AG04450 (cell line): ENCODE results near the gene ID2. TPM values are rescaled to one million over a fixed set of nuclear protein-coding genes. Genes with fewer than 3 reads are reported as not detected.

Experiments used
- CTCF ChIA-PET: fragments of 300-600, 350-600 bp; formaldehyde crosslinking; extraction: SDS; loops from one replicate; lab custom pipeline; 2022; ENCODE audit warnings: antibody characterized with exemption, inconsistent platforms; lab: Charles Lee
- POLR2A ChIA-PET: fragments of 350-600 bp; formaldehyde crosslinking; extraction: SDS; loops from one replicate; lab custom pipeline; 2021; ENCODE audit warnings: antibody characterized with exemption, inconsistent platforms; lab: Yijun Ruan, JAX
- DNase-seq: peaks from one replicate; pipeline ENCODE4 v3.0.0-alpha.2; 2011; ENCODE audit warnings: low read depth, low spot score
- H3K27ac ChIP-seq: one replicate; pipeline ENCODE4 v1.5.1; 2012; ENCODE audit warnings: low read depth, low read length, control low read depth
- H3K27me3 ChIP-seq: one replicate; pipeline ENCODE4 v1.6.0; 2012; ENCODE audit warnings: low read length; ENCODE audit not compliant: control insufficient read depth, insufficient read depth
- H3K4me3 ChIP-seq: 2 replicates; pipeline ENCODE4 v1.5.1; 2011; ENCODE audit warnings: mild to moderate bottlenecking, low read depth, low read length, control low read depth
- H3K9me3 ChIP-seq: 2 replicates; pipeline ENCODE4 v1.5.1; 2012; ENCODE audit warnings: low read length; ENCODE audit not compliant: control insufficient read depth, insufficient read depth
- CTCF ChIP-seq: IDR thresholded peaks from 2 replicates; pipeline ENCODE4 v1.5.1; 2011; ENCODE audit warnings: low read depth, low read length, control low read depth, inconsistent platforms
- polyA minus RNA-seq: library from RNA; depleted of rRNA, polyadenylated mRNA; stranded (reverse); fragments of >200 nt; gene quantifications from 2 replicates; pipeline ENCODE4 v1.2.3, GENCODE V29; 2011; rRNA and poly(A)+ RNA removed
- polyA plus RNA-seq: library from polyadenylated mRNA; depleted of rRNA; stranded (reverse); fragments of >200 nt; gene quantifications from 2 replicates; pipeline ENCODE4 v1.2.3, GENCODE V29; 2011; rRNA removed

ID2 gene
- 74.3 and 74.5 TPM in 2 replicates for polyA plus RNA-seq
- polyA minus RNA-seq, result 57.8 and 78.4 TPM in 2 replicates

- Histone ChIP-seq H3K4me3 (peak within 1 kb of the TSS; percentile 86), H3K9me3 (no peaks in the 10 kb centered on the region), H3K27me3 (no peaks in the 10 kb centered on the region), H3K27ac (peak within 1 kb of the TSS; percentile 85)
- DNase-seq, result peak; percentile 98
- TF ChIP-seq CTCF, result 0 out of 2 replicates have a peak, but pooled peaks have one; percentile 8
- CTCF ChIA-PET, result interaction anchor here (0.7 to 3.6 kb wide), 4 partner anchors 8 to 1254 kb away, joined by 3 to 19 read pairs (median 3); no protein-coding TSS in a partner anchor
- POLR2A ChIA-PET, result interaction anchor here (0.6 to 5.0 kb wide), 62 partner anchors 11 to 1254 kb away, joined by 3 to 90 read pairs (median 4); partner anchors contain the start of gene MBOAT2
Observed at GRCh38 chr2:8681786-8682692, at the start of gene ID2. Gene ID2, plus strand, starts transcription at chr2:8682056. Its CDS starts 110 bp downstream, at chr2:8682166.

GRCh38 chr2:8632755-8633154, 49.1 kb upstream of the ID2 start:
- Histone ChIP-seq H3K4me3 (no peak overlapping the region), H3K9me3 (no peaks in the 10 kb centered on the region; the same call in 1 of the 2 replicates), H3K27ac (peak overlapping the region; percentile 91), H3K27me3 (no peaks in the 10 kb centered on the region)
- CTCF ChIA-PET, result interaction anchor here (1.2 kb wide), 1 partner anchor 11 kb away, joined by 3 read pairs; no protein-coding TSS in a partner anchor
- POLR2A ChIA-PET, result interaction anchor here (1.0 to 5.8 kb wide), 4 partner anchors 28 to 88 kb away, joined by 5 to 90 read pairs (median 9); partner anchors contain the start of gene ID2
- no peak for DNase-seq
- TF ChIP-seq CTCF, result no peak

GRCh38 chr2:8633186-8633734, 48.6 kb upstream of the ID2 start:
- Histone ChIP-seq H3K27me3 (no peaks in the 10 kb centered on the region), H3K4me3 (peak overlapping the region; percentile 11; the same call in 1 of the 2 replicates), H3K27ac (peak overlapping the region; percentile 91), H3K9me3 (no peaks in the 10 kb centered on the region; the same call in 1 of the 2 replicates)
- TF ChIP-seq CTCF, result no peak
- no peak for DNase-seq
- ChIA-PET POLR2A (interaction anchor here (0.6 to 5.8 kb wide), 7 partner anchors 25 to 328 kb away, joined by 3 to 90 read pairs (median 7); partner anchors contain the start of gene ID2), CTCF (interaction anchor here (1.2 to 1.4 kb wide), 2 partner anchors 12 to 14 kb away, joined by 3 read pairs; no protein-coding TSS in a partner anchor)

- ChIA-PET POLR2A (interaction anchor here (0.6 to 5.8 kb wide), 7 partner anchors 25 to 329 kb away, joined by 3 to 90 read pairs (median 7); partner anchors contain the start of gene ID2), CTCF (interaction anchor here (1.2 to 1.4 kb wide), 2 partner anchors 13 to 14 kb away, joined by 3 read pairs; no protein-coding TSS in a partner anchor)
Observed at GRCh38 chr2:8633735-8634313, 48.0 kb upstream of the ID2 start.

More at GRCh38 chr2:8633735-8634313, 48.0 kb upstream of the ID2 start:
- DNase-seq, result peak; percentile 79
- H3K9me3 ChIP-seq, result no peaks in the 10 kb centered on the region
- no peak for TF ChIP-seq CTCF
- peak overlapping the region; percentile 11 for H3K4me3 ChIP-seq
- H3K27ac ChIP-seq, result peak overlapping the region; percentile 91
- no peaks in the 10 kb centered on the region for H3K27me3 ChIP-seq
